ENCODE results near the gene PRSS27.

DNA sequence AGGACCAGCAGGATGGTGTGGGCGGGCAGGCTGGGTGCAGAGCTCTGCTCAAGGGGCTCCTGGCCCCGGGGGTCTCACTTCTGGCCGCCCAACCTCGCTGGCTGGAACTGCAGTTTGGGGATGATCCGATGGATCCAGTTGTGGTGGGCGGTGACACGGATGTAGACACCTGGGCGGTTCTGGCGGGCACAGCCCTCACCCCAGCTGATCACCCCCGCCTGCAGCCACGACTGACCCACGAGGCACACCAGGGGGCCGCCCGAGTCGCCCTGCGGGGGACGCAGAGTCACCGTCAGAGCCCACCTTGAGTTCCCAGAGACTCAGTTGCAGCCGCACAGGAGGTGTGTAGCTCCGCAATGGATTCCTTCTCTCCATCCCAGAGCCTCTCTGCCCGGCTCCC lies 7.5 kb downstream of the PRSS27 start:
- TF ChIP-seq, protein P1, sequence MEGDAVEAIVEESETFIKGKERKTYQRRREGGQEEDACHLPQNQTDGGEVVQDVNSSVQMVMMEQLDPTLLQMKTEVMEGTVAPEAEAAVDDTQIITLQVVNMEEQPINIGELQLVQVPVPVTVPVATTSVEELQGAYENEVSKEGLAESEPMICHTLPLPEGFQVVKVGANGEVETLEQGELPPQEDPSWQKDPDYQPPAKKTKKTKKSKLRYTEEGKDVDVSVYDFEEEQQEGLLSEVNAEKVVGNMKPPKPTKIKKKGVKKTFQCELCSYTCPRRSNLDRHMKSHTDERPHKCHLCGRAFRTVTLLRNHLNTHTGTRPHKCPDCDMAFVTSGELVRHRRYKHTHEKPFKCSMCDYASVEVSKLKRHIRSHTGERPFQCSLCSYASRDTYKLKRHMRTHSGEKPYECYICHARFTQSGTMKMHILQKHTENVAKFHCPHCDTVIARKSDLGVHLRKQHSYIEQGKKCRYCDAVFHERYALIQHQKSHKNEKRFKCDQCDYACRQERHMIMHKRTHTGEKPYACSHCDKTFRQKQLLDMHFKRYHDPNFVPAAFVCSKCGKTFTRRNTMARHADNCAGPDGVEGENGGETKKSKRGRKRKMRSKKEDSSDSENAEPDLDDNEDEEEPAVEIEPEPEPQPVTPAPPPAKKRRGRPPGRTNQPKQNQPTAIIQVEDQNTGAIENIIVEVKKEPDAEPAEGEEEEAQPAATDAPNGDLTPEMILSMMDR (IDR thresholded peaks at IDR 0.05; ENCODE audit: low read depth, low read length), result no peak
- no peak for TF ChIP-seq POLR2A (IDR thresholded peaks at IDR 0.05; ENCODE audit: extremely low read depth, insufficient read length)
- TF ChIP-seq, protein P2, sequence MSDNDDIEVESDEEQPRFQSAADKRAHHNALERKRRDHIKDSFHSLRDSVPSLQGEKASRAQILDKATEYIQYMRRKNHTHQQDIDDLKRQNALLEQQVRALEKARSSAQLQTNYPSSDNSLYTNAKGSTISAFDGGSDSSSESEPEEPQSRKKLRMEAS (IDR thresholded peaks at IDR 0.05; ENCODE audit: low read depth, low read length), result no peak
- no peak for TF ChIP-seq MYC (IDR thresholded peaks at IDR 0.05; ENCODE audit: low read depth, low read length)

All from NB4 (cell line).